ENCODE measurements around the gene HSPA1A.
A peak's percentile ranks its signal among the peaks of the same experiment; 100 is the strongest.
"Not testable (repeated sequence)": the region's sequence is repeated elsewhere in the genome, so short reads cannot be mapped to it uniquely, and the experiment has no call there.

Gene HSPA1A

DNA sequence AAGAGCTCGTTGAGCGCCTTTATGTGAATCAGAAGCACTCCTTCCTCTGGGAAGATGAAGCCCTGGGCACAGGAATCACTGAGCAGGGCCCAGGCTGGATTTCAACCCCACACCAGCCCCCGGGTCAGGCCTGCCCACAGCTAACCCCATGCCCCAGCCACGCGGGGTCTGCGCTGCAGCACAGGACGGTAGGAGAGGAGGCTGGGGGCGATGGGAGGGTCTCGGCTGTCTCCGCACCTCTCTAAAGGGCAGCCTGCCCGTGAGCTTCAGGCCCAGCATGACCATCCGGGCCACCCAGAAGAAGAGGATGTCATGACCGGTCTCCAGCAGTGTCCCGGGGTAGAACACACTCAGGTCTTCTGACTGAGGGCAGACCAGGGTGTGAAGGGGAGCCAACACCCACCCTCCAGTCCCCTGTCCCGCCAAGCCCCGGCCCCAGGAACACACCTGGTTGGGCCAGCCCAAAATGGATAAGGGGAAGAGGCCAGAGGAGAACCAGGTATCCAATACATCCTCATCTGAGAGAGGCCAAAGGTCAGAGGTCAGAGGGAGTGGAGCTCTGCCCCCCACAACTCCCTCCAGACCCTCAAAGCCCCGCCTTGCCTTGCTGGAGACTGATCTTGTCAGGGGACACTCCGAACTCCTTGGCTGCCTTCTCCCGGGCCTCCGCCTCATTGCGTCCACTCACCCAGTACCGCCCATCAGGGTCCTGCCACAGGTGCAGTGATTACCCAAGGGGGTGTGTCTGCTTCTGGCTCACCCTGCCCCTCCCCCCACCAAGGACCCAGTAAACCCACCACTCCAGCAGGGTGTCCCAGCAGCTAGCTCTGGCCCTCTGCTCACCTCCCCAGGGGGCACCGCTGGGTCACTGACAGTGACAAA is 33.9 kb upstream of the HSPA1A start:
- no peak for DNase-seq

DNA sequence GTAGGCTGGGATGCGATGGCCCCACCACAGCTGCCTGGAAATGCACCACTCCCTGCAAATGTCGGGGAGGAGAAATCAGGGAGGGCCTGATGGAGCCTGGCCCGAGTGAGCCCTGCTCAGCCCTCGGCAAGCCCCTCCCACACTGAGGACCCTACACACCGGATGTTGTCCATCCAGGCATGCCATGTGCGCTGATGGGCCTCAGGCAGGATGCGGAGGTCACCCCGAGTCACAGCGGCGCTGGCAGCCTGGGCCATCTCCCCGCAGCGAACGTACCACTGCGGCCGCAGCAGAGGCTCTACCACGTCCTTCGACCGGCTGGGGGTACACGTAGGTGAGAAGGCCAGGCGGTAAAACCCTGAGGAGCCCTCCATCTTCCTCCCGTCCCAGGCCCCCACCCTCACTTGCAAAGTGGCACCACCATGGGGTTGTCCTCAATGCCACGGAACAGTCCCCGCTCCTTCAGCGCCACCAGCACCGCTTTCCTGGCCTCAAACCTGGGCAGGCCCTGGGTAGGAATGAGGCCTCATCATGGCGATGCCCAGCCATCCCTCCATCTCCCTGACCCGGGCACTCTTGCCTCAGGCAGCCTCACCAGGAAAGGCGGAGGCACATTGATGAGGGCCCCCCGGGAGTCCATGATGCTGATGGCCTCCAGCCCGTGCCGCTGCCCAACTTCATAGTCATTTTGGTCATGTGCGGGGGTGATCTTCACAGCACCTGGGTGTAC is 33.1 kb upstream of the HSPA1A start:
- DNase-seq: no peak

DNA sequence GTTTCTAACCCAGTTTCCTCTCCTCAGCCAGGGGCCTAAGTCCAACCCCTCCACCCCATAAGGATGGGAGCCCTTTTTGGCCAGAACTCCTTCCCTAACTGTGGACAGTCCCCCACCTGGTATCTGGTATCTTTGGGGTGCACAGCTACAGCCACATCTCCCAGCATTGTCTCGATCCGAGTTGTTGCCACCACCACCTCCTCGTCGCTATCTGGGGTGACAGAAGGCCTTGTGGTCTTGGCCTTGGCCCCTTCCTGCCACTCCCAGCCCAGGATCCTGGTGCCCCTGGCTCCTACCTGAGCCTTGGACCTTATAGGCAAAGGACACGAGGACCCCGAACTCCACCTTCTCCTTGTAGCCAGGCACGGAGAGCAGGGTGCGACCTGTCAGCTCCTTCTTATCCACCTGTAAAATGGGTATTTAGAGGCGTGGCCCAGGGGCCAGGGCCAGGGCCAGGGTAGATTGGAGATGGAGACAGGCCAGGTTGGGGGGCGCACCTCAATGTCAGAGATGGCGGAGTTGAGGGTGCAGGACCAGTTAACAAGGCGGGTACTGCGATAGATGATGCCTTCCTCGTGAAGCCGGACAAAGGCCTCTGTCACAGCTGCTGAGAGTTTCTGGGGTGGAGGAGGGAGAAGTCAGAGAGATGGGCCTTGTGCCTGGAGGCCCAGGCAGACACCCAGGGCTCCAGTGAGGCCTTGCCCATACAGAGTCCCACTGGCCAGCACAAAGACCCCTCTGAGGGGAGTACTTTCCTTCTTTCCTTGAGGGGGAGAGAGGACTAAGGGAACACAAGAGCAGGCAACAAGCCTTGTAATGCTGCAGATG is 31.0 kb upstream of the HSPA1A start:
- no peak for DNase-seq

DNA sequence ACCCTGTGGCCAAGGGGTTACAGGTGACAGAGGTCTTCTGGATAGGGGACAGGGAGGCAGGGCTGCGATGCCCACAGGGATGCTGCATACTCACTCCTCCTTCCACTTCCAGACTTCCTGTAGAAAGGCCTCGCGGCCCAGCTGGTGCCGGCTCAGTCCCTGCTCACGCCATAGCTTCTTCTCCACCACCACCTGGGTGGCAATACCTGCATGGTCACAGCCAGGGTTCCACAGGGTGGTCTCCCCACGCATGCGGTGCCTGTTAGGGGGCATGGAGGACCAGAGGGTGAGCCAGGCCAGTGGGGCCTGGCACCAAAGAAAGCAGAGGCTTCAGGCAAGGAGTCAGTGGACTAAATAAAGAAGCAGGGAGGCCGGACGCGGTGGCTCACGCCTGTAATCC is 29.9 kb upstream of the HSPA1A start:
- no peak for DNase-seq

DNA sequence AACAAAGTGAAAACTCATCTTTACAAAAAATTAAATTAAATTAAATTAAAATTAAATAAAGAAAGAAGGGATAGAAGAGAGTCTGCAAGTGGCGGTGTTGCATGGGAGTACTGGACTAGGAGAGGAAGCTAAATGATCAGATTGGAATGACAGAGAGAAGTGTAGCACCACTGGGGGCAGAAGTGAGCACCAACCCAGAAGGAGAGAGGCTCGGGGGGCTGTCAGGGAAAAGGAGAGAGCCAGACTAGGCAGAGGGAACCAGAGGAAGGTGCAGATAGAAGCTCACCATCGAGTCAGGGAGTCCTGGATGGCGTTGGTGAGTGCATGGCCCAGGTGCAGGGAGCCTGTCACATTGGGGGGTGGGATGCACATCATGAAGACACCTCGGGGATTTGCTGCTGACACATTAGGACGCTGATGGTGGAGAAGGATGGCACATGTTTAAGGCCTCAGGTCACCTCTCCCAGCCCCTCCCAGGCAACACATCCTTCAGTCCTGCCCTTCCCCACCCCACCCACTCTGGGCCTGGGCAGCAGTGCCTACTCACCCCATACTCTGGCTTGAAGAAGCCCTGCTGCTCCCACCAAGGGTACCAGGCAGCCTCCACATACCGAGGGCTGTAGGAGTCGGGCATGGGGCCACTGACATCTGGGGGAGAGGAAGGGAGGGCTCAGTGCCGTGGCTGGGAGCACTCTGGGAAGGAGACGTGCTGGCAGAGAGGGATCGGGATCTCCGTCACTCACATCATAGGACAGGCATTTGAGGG is 23.8 kb upstream of the HSPA1A start:
- peak; percentile 50 for DNase-seq

DNA sequence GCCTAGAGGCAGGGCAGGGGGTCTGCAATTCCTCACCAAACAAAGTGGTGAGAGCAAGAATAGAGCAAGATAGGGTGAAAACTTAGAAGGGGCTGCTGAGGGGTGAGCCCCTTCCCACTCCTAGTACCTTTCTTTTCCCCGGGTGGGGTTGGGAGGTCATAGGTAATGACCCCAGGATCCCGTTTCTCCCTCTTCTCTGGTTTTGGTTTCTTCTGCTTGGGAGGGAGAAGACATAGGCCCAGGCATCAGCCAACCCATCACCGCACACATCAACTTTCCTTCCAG is 23.3 kb upstream of the HSPA1A start:
- no peak for DNase-seq

DNA sequence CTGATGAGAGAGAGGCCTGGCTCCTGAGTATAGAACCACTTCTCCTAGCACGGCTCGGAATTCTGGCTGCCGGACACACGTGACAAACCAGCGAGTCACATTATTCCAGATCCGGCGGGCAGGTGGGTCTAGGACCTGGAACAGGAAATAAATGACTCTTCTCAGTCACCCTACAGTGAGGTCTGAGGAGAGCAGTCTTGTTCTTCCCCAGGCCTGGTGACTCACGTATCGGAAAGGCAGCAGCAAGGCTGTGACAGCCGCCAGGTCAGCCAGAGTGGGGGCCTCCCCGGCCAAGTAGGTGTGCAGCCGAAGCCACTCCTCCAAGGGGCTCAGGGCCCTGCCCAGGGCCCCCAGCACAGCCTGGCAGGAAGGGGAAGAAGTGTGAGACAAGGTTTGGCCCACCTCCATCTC is 22.6 kb upstream of the HSPA1A start:
- no peak for DNase-seq

DNA sequence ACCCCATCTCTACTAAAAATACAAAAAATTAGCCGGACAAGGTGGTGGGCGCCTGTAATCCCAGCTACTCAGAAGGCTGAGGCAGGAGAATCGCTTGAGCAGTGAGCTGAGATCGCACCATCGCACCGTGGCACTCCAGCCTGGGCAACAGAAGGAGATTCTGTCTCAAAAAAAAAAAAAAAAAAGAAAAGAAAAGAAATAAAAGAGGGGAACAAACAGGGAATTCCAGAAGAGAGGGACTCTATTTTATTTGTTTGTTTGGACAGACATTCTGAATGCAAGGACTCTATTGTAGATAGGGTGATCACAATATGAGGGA is 21.5 kb upstream of the HSPA1A start:
- not testable (repeated sequence) for DNase-seq

DNA sequence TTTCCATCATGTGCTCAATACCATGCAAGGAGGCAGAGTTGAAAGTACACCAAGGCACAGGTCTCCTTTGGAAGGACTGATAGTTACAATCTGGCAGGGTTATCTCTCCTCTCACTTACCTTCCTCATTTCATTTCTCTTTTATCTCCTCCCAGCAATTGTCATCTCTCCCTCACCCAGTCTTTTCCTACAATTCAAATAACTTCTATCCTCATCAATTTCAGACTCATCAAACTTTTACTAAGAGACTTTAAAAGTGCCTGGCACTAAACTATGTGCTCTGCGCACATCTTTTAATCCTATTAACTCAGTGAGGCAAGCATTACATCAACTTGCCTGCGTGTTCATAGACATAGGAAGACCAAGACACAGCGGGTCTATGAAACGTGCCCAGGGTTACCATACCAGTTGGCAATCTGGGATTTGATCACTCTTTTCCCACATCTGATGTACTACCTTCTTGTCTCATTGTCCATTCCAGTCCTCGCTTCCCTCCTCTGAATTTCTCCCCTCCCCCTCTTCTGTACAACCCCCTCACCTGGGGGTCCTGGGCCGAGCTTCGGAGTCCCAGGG is 21.0 kb upstream of the HSPA1A start:
- no peak for DNase-seq

DNA sequence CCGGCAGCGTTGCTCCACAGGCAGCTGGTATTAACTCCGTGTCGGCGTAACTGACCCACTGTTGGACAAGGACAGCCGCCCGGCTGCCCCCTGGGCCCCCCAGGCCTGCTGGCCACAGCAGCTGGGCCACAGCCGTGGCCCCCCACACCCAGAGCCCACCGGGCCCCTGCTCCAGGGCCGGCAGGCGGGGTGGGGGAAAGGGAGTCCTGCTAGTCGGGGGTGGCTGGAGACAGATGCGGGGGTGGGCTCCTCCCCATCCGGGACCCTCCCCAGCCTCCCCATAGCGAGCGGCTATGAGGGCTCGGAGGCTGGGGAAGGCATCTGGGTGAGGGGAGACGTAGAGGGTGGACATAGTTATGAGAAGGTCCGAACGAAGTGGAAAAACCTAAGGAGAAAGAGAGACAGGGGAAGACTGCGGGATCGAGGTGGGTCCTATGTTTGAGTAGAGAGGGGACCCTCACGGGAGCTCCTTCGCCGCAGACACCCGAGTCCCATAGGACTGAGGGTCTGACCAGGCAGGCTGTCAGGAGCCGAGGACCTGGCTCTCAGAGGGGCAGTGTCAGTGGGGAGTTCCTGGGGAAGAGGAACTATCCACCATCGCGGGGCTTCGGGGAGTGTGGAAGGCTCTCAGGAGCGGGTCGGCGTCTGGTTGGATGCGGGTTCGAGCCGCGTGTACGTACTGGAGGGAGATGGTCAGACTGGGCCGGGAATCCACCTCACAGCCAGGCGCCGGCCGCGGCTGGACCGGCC is 20.3 kb upstream of the HSPA1A start:
- DNase-seq: peak; percentile 25

DNA sequence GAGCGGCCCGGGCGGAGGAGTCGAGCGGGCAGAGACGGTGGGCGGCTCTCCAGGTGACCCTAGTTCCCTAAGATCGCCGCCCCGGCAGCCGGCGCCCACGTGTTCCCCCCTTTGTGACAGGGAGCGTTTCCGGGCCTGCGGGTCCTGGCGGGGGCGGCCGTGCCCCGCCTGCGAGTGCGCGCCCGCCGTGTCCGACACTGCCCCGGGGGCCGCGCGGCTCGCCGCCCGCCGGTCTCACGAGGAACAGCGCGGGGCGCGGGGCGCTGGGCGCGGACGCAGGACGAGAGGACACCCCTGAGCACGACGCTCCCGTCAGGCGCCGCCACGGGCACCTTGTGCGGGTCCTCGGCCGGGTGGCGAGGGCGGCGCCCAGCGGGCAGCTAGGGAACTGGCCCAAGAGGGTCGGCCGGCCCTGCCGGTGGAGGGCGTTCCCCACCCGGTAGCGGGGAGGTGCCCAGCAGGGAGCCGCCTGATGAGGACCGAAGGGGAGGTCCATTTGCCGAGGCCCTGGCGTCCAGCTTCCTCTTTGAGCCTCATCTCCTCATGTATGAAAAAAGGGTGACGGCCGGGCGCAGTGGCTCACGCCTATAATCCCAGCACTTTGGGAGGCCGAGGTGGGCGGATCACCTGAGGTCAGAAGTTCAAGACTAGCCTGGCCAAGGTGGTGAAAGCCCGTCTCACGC is 19.6 kb upstream of the HSPA1A start, which contains the start of gene VARS1:
Gene VARS1, minus strand, starts transcription at position 137 of the 683 bp plus-strand sequence. CDS start 535 bp downstream, outside the sequence.
- DNase-seq: peak; percentile 34

DNA sequence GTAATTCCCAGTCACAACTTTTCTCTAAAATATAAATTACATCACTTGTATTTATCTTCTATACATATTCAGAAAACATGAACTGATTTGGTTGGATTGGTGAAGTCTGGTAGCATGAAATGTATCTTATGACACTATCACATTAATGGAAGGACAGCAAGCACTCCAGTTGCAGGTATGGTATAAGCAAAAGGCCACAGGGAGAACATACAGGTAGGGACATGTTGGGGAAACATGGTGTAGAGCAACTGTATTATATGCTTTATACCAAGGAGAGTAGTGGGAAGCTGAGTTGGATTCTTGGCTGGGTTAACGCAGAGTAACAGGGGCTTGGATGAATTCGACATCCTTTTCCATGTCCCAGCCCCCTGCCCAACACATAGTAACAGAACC is 18.4 kb upstream of the HSPA1A start:
- no peak for DNase-seq

DNA sequence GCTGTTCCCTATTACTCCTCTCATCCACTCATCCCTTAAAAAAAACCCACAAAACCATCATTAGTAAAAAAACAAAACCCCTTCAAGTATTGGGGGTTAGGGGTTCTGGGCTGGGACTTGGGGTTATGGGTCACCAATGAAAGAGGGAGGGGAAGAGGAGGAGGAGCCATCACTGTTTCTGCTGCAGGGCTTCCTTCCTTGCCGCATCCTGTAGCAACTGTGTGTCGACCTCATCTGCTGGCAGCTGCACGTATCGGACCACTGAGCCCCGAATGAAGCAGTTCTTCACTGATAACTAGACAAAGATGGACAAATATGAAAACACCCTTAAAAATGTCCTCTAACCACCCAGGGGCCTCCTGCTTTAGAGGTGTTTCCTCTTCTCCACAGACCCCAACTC is 17.8 kb upstream of the HSPA1A start:
- DNase-seq: no peak

DNA sequence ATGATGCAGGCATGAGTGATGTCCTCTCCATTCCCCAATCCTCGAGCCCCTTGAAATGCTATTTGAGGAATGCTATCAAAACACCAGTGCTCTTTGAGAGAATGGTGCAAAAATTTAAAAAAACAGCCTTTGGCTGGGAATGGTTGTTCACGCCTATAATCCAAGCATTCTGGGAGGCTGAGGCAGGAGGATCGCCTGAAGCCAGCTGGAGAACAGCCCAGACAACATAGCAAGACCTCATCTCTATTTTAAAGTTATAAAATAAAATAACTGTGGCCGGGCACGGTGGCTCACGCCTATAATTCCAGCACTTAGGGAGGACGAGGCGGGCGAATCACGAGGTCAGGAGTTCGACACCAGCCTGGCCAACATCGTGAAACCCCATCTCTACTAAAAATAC is 15.6 kb upstream of the HSPA1A start:
- DNase-seq: no peak

DNA sequence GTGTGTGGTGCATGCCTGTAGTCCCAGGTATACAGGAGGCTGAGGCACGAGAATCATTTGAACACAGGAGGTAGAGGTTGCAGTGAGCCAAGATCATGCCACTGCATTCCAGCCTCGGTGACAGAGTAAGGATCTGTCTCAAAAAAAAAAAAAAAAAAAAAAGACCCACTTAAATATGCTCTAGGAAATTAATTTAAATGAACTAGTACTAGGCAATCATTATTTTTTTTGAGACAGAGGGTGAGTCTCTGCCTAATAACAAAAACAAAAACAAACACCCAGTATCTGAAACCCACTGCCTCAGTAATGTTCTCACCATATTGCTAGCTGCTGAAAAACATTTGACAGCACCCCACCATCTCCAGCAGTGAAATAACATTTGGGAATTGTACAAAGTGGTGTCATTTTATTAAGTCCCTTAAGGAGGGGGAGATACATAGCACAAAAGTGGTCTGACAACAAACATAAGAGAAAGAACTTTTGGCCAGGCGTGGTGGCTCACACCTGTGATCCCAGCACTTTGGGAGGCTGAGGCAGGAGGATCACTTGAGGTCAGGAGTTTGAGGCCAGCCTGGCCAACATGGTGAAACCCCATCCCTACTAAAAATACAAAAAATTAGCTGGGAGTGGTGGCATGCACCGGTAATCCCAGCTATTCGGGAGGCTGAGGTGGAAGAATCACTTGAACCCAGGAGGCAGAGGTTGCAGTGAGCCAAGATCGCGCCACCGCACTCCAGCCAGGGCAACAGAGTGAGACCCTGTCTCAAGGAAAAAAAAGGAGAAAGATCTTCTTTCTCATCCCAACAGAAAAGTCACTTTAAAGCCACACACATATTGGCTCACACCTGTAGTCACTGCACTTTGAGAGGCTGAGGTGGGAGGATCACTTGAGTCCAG is 14.1 kb upstream of the HSPA1A start:
- not testable (repeated sequence) for DNase-seq

DNA sequence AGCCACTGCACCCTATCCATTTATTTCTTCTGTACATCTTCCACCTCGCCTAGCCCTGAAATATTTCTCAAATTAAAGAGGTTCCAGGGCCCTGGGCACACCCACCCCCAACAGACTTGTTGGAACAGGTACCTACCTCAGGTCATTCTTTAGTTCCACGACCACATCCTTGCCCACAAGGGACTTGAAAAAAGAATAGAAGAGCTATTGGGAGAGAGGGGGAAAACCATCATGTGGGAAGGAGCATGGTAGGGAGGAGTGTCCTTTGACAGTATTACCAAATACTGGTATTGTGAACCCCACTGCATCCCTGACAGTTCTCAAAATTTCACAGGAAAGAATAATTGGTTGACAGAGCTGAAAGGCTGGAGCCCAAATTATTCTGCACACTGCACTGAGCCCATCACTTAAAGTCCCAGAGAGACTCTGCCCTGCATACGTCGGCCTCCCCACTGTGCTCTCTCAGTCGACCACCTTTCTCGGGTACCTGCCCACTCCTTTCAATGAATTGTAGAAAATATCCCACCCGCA is 9.3 kb upstream of the HSPA1A start:
- no peak for DNase-seq

DNA sequence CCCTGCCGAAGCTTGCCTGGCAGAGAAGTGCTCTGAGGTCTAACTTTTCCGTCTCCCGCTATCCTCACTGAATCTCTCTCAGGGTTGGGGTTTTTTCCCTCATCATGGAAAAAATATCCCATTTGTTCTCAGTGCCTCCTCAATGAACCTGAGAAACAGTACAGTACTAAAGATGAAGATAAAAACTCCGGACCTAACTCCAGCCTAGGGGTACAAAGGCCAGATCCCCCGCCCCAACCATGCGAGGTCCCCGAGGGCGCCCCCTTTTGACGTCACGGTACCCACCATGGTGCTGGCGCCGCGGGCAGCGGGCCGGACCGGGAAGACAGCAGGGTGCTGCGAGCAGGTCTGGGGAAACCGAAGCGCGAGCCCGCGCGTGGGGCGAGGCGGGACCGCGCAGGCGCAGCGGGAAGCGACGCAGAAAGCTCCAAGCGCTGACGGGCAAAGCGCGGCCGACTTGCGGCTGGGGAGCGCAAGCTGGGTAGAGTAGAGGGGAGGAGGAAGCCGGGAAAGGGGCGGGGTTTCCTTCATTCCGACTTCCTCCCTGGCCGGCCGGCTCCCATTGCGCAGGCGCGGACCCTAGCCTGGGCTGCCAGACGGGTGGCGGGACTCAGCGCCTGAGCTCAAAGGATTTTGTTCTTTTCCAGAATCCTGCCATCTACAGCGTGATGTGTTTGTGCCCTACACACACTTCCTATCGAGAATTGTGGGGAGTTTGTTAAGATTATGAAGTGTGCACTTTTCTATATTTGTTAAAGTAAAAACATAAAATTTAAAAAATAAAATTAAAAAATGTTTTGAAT is 8.7 kb upstream of the HSPA1A start, which contains the start of gene LSM2:
Gene LSM2, minus strand, starts transcription at position 497 of the 803 bp plus-strand sequence. Its CDS starts 209 bp downstream, at position 288.
- DNase-seq: peak; percentile 87

DNA sequence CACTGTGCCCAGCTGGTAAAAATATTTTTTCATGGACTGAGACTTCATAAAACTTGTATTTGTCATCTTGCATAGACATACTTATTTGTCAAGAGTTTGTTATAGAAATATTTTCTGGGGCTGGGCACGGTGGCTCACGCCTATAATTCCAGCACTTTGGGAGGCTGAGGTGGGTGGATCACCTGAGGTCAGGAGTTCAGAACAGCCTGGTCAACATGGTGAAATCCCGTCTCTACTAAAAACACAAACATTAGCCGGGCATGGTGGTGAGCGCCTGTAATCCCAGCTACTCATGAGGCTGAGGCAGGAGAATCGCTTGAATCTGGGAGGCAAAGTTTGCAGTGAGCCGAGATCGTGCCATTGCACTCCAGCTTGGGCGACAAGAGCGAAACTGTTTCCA is 6.7 kb upstream of the HSPA1A start:
- not testable (repeated sequence) for DNase-seq

DNA sequence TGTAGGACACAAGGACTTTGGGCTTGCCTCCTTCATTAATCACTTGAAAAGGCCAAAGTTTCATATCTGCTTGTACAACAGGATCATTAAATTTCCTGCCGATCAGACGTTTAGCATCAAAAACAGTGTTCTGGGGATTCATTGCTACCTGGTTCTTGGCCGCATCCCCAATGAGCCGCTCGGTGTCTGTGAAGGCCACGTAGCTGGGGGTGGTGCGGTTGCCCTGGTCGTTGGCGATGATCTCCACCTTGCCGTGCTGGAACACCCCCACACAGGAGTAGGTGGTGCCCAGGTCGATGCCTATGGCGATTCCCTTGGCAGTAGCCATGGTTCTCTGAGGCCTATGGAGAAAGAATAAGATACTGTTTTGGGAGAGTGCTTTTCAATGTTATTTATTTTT is 3.7 kb upstream of the HSPA1A start:
- DNase-seq: no peak

All from NCI-H1694 treated with DMSO at 0.1 percent for 48 hours (cell line).